Brain microvascular endothelial cell (primary cell): ENCODE data around the gene ANKRD40CL.

Source experiments
- DNase-seq: peaks from one replicate; pipeline ENCODE4 v3.0.0-alpha.2; 2020
- H3K27ac ChIP-seq: fragments of 250-450 bp; sonication (Bioruptor Pico); 2 replicates; pipeline ENCODE4 v1.5.1; 2020; ENCODE audit warnings: mild to moderate bottlenecking, moderate library complexity
- H3K27me3 ChIP-seq: fragments of 250-450 bp; sonication (Bioruptor Pico); replicated peaks from 2 replicates; pipeline ENCODE4 v1.5.1; 2020; ENCODE audit warnings: mild to moderate bottlenecking
- H3K36me3 ChIP-seq: fragments of 250-450 bp; sonication (Bioruptor Pico); replicated peaks from 2 replicates; pipeline ENCODE4 v1.5.1; 2020; ENCODE audit warnings: mild to moderate bottlenecking
- H3K4me3 ChIP-seq: 2 replicates; pipeline ENCODE4 v1.5.1; 2011; ENCODE audit warnings: low read depth, mild to moderate bottlenecking, control low read depth, low read length, moderate library complexity
- CTCF ChIP-seq: IDR thresholded peaks from 2 replicates; pipeline ENCODE4 v1.5.1; 2011; ENCODE audit warnings: low read depth, mild to moderate bottlenecking, moderate library complexity, low read length, control low read depth, inconsistent platforms; ENCODE audit errors: missing control alignments
- in situ Hi-C: cut with HindIII; loops from 2 replicates; pipeline ENCODE4 v1.10.0; 2017; ENCODE audit warnings: low sequenced_read_pairs, low pct_ligation_motif_present

Gene ANKRD40CL

GRCh38 chr17:50794361-50794760, 27.0 kb upstream of the ANKRD40CL start:
- TF ChIP-seq CTCF, result no peak
- H3K36me3 ChIP-seq, result no peaks in the 10 kb centered on the region
- no peak for DNase-seq
- H3K4me3 ChIP-seq, result no peak overlapping the region
- in situ Hi-C loops, result no loop called here
- no peak overlapping the region for H3K27ac ChIP-seq
- H3K27me3 ChIP-seq, result no peaks in the 10 kb centered on the region

GRCh38 chr17:50793007-50793406, 25.7 kb upstream of the ANKRD40CL start:
- TF ChIP-seq CTCF, result no peak
- H3K27me3 ChIP-seq, result no peaks in the 10 kb centered on the region
- no peak for DNase-seq
- H3K27ac ChIP-seq, result no peak overlapping the region
- H3K36me3 ChIP-seq, result no peaks in the 10 kb centered on the region
- H3K4me3 ChIP-seq, result no peak overlapping the region
- in situ Hi-C loops, result no loop called here

- no peaks in the 10 kb centered on the region for H3K36me3 ChIP-seq
- in situ Hi-C loops, result no loop called here
- H3K27me3 ChIP-seq, result no peaks in the 10 kb centered on the region
- H3K27ac ChIP-seq, result no peak overlapping the region
- no peak overlapping the region for H3K4me3 ChIP-seq
- TF ChIP-seq CTCF, result no peak
- no peak for DNase-seq
Observed at GRCh38 chr17:50792132-50792531, 24.8 kb upstream of the ANKRD40CL start.

GRCh38 chr17:50790618-50791017, 23.3 kb upstream of the ANKRD40CL start:
- in situ Hi-C loops, result no loop called here
- Histone ChIP-seq H3K27ac (no peak overlapping the region), H3K4me3 (no peak overlapping the region), H3K27me3 (no peaks in the 10 kb centered on the region), H3K36me3 (no peaks in the 10 kb centered on the region)
- DNase-seq, result no peak
- TF ChIP-seq CTCF, result no peak

GRCh38 chr17:50787106-50787505, 19.8 kb upstream of the ANKRD40CL start:
- DNase-seq, result no peak
- Histone ChIP-seq H3K36me3 (no peaks in the 10 kb centered on the region), H3K27me3 (no peaks in the 10 kb centered on the region), H3K27ac (no peak overlapping the region), H3K4me3 (no peak overlapping the region)
- in situ Hi-C loops, result no loop called here
- TF ChIP-seq CTCF, result no peak

GRCh38 chr17:50785946-50786570, 18.7 kb upstream of the ANKRD40CL start:
- TF ChIP-seq CTCF, result no peak
- Histone ChIP-seq H3K27ac (no peak overlapping the region), H3K27me3 (no peaks in the 10 kb centered on the region), H3K36me3 (no peaks in the 10 kb centered on the region), H3K4me3 (no peak overlapping the region)
- in situ Hi-C loops, result no loop called here
- DNase-seq, result no peak
